Measurements from ENCODE around the gene CHCHD3. TPM values are rescaled to one million over a fixed set of nuclear protein-coding genes. Genes with fewer than 3 reads are reported as not detected.

The CHCHD3 gene
- polyA plus RNA-seq, 3 donors = 30.5 to 56.7 (median 48.8) TPM

GRCh38 chr7:132777956-132778355 lies 303.9 kb downstream of the CHCHD3 start:
- Histone ChIP-seq H3K4me2 (replicated peaks; ENCODE audit: extremely low read depth, low read length, poor library complexity, severe bottlenecking) (peak overlapping the region; percentile 50), H3K79me2 (ENCODE audit: insufficient read depth, low read length) (no peaks in the 10 kb centered on the region), H3K36me3 (replicated peaks in 1 of 2; ENCODE audit: control insufficient read depth in 1 of 2, insufficient read depth in 2 of 2, low read length in 2 of 2) (no peaks in the 10 kb centered on the region), H4K20me1 (ENCODE audit: insufficient read depth, low read length) (no peaks in the 10 kb centered on the region), H3K9ac (ENCODE audit: insufficient read depth, low read length, poor library complexity, severe bottlenecking) (no peak overlapping the region), H3K4me1 (ENCODE audit: control insufficient read depth in 1 of 2, insufficient read depth in 2 of 2, low read length in 2 of 2) (no peaks in the 10 kb centered on the region), H3K27ac (ENCODE audit: low read depth in 1 of 2, low read length in 2 of 2) (no peak overlapping the region), H3K27me3 (ENCODE audit: control insufficient read depth in 2 of 2, insufficient read depth in 2 of 2, low read length in 2 of 2) (no peaks in the 10 kb centered on the region), H3K4me3 (replicated peaks in 1 of 3; ENCODE audit: low read depth in 2 of 3, low read length in 3 of 3) (no peak overlapping the region), H2AFZ (ENCODE audit: insufficient read depth, low read depth, low read length, poor library complexity, severe bottlenecking) (no peak overlapping the region), H3K9me3 (replicated peaks in 1 of 2; ENCODE audit: control insufficient read depth in 1 of 2, insufficient read depth in 1 of 2, low read length in 2 of 2) (no peaks in the 10 kb centered on the region)
- Mint-ChIP-seq H3K4me1 (peaks cover 13% of the 10 kb centered on the region), H3K4me3 (peak overlapping the region in 1 of 2 donors; percentile 79), H3K27me3 (ENCODE audit: low read depth in 3 of 3) (peaks cover 0 to 11% (median 9%) of the 10 kb centered on the region in 3 donors), H3K36me3 (no peaks in the 10 kb centered on the region), H3K27ac (peak overlapping the region in 1 of 7 donors; percentile 24), H3K9me3 (peaks cover 0 to 3% (median 0%) of the 10 kb centered on the region in 7 donors)
- WGBS (ENCODE audit: insufficient coverage) = 93% methylated on average over 1 of the region's 4 CpGs
- no peak for TF ChIP-seq CTCF (IDR thresholded peaks at IDR 0.05)
- intact Hi-C loops (cut with micrococcal nuclease) = no loop called here
- no peak for DNase-seq

- H3K4me3 Mint-ChIP-seq = peak overlapping the region; percentile 4 to 79
- no peak overlapping the region for H3K27ac Mint-ChIP-seq
- Histone ChIP-seq H3K27me3 (ENCODE audit: control insufficient read depth in 2 of 2, insufficient read depth in 2 of 2, low read length in 2 of 2) (no peaks in the 10 kb centered on the region), H3K4me2 (replicated peaks; ENCODE audit: extremely low read depth, low read length, poor library complexity, severe bottlenecking) (peak overlapping the region; percentile 50), H2AFZ (ENCODE audit: insufficient read depth, low read depth, low read length, poor library complexity, severe bottlenecking) (no peak overlapping the region), H3K27ac (ENCODE audit: low read depth in 1 of 2, low read length in 2 of 2) (no peak overlapping the region), H3K9ac (ENCODE audit: insufficient read depth, low read length, poor library complexity, severe bottlenecking) (no peak overlapping the region), H4K20me1 (ENCODE audit: insufficient read depth, low read length) (no peaks in the 10 kb centered on the region), H3K9me3 (replicated peaks in 1 of 2; ENCODE audit: control insufficient read depth in 1 of 2, insufficient read depth in 1 of 2, low read length in 2 of 2) (no peaks in the 10 kb centered on the region), H3K36me3 (replicated peaks in 1 of 2; ENCODE audit: control insufficient read depth in 1 of 2, insufficient read depth in 2 of 2, low read length in 2 of 2) (no peaks in the 10 kb centered on the region), H3K79me2 (ENCODE audit: insufficient read depth, low read length) (no peaks in the 10 kb centered on the region), H3K4me3 (replicated peaks in 1 of 3; ENCODE audit: low read depth in 2 of 3, low read length in 3 of 3) (peak overlapping the region in 1 of 3 experiments; percentile 31), H3K4me1 (ENCODE audit: control insufficient read depth in 1 of 2, insufficient read depth in 2 of 2, low read length in 2 of 2) (no peaks in the 10 kb centered on the region)
- intact Hi-C loops (cut with micrococcal nuclease) = no loop called here
- no peak for DNase-seq
- peaks cover 0 to 3% (median 0%) of the 10 kb centered on the region in 7 donors for H3K9me3 Mint-ChIP-seq
- H3K4me1 Mint-ChIP-seq = peaks cover 13% of the 10 kb centered on the region
- H3K27me3 Mint-ChIP-seq (ENCODE audit: low read depth in 3 of 3) = peaks cover 0 to 11% (median 9%) of the 10 kb centered on the region in 3 donors
- no peaks in the 10 kb centered on the region for H3K36me3 Mint-ChIP-seq
- WGBS (ENCODE audit: insufficient coverage) = 23% methylated on average over 5 of the region's 7 CpGs
- no peak for TF ChIP-seq CTCF (IDR thresholded peaks at IDR 0.05)
Observed at GRCh38 chr7:132777414-132777813, 304.5 kb downstream of the CHCHD3 start.
